GM08714 (cell line): Measurements from ENCODE around the gene DMD.

Source experiments
- H3K4me3 ChIP-seq: fragments of 200-500 bp; sonication (Bioruptor generic); 2 replicates; pipeline ENCODE4 v1.5.1; 2014; ENCODE audit warnings: mild to moderate bottlenecking, low read length, inconsistent platforms
- ZNF274 ChIP-seq: IDR thresholded peaks from 2 replicates; pipeline ENCODE4 v1.6.1; 2012; ENCODE audit warnings: mild to moderate bottlenecking, low read depth, low read length

The DMD gene

GRCh38 chrX:32877592-32877991, 333.8 kb downstream of the DMD start:
- no peak overlapping the region for H3K4me3 ChIP-seq

GRCh38 chrX:32874839-32875238, 336.5 kb downstream of the DMD start:
- no peak for TF ChIP-seq ZNF274

More at GRCh38 chrX:32877592-32877991, 333.8 kb downstream of the DMD start:
- TF ChIP-seq ZNF274, result no peak

GRCh38 chrX:32873786-32874185, 337.6 kb downstream of the DMD start:
- no peak overlapping the region for H3K4me3 ChIP-seq
- no peak for TF ChIP-seq ZNF274

More at GRCh38 chrX:32874839-32875238, 336.5 kb downstream of the DMD start:
- H3K4me3 ChIP-seq, result no peak overlapping the region

GRCh38 chrX:32871636-32872035, 339.7 kb downstream of the DMD start:
- no peak for TF ChIP-seq ZNF274
- no peak overlapping the region for H3K4me3 ChIP-seq

GRCh38 chrX:32868524-32868895, 342.8 kb downstream of the DMD start:
- no peak for TF ChIP-seq ZNF274

GRCh38 chrX:32867781-32868523, 343.4 kb downstream of the DMD start:
- H3K4me3 ChIP-seq, result no peak overlapping the region
- TF ChIP-seq ZNF274, result no peak

More at GRCh38 chrX:32868524-32868895, 342.8 kb downstream of the DMD start:
- no peak overlapping the region for H3K4me3 ChIP-seq

GRCh38 chrX:32852203-32852602, 359.1 kb downstream of the DMD start:
- no peak for TF ChIP-seq ZNF274
- no peak overlapping the region for H3K4me3 ChIP-seq

- TF ChIP-seq ZNF274, result no peak
- no peak overlapping the region for H3K4me3 ChIP-seq
Measured at GRCh38 chrX:32851556-32851955, 359.8 kb downstream of the DMD start.

- no peak for TF ChIP-seq ZNF274
- no peak overlapping the region for H3K4me3 ChIP-seq
Measured at GRCh38 chrX:32847921-32848320, 363.4 kb downstream of the DMD start.

GRCh38 chrX:32842053-32842452, 369.3 kb downstream of the DMD start:
- TF ChIP-seq ZNF274, result no peak
- H3K4me3 ChIP-seq, result no peak overlapping the region

GRCh38 chrX:32839781-32840180, 371.6 kb downstream of the DMD start:
- TF ChIP-seq ZNF274, result no peak
- no peak overlapping the region for H3K4me3 ChIP-seq

- no peak overlapping the region for H3K4me3 ChIP-seq
- TF ChIP-seq ZNF274, result no peak
Measured at GRCh38 chrX:32825009-32825408, 386.3 kb downstream of the DMD start.

- H3K4me3 ChIP-seq, result no peak overlapping the region
- TF ChIP-seq ZNF274, result no peak
Measured at GRCh38 chrX:32804034-32804433, 407.3 kb downstream of the DMD start.

GRCh38 chrX:32798990-32799389, 412.4 kb downstream of the DMD start:
- TF ChIP-seq ZNF274, result no peak
- H3K4me3 ChIP-seq, result no peak overlapping the region

GRCh38 chrX:32788936-32789335, 422.4 kb downstream of the DMD start:
- H3K4me3 ChIP-seq, result no peak overlapping the region
- TF ChIP-seq ZNF274, result no peak

GRCh38 chrX:32780109-32780508, 431.2 kb downstream of the DMD start:
- no peak overlapping the region for H3K4me3 ChIP-seq
- no peak for TF ChIP-seq ZNF274
